Measurements from ENCODE around the gene DICER1.

Gene DICER1

GRCh38 chr14:95043314-95043713, 114.0 kb downstream of the DICER1 start:
- DNase-seq (ENCODE audit: low read depth in 2 of 2, low spot score in 1 of 2), result no peak

GRCh38 chr14:95041477-95042020, 115.8 kb downstream of the DICER1 start:
- DNase-seq (ENCODE audit: low read depth in 2 of 2, low spot score in 1 of 2), result no peak

DNA sequence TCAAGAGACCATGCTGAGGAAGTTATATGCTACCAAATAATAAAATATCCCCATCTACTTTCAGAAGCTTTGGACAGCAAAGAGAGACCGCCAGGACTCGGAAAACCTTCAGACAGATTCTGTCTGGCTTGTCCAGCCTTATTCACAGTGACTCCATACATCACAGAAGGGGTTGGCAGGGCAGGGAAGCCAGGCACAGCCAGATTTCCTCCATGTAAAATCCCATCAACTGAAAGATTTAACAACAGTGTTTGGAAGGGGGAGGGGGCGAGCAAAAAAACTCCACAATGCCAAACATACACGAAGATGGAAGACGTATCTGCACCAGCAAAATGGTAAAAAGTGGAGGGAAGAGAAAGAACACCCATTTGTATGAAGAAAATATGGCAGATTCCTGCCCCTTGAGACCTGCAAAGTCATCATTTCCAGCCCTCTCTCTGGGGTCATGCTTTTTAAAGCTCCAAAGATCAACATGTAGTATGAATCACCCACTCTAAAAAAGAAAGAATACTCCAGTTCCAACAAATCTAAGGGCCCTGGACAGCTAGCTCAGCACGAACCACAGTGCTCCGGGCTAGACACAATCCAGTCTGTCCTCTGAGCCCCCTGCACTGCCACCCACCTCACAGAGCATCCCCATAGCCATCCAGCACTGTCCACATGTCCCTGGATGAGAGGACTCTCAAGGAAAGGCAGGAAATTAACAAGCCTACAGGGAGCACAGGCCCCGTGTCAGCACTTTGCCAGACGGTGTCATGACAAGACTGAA, 116.4 kb downstream of the DICER1 start:
- no peak for DNase-seq (ENCODE audit: low read depth in 2 of 2, low spot score in 1 of 2)

GRCh38 chr14:95039993-95040348, 117.4 kb downstream of the DICER1 start:
- no peak for DNase-seq (ENCODE audit: low read depth in 2 of 2, low spot score in 1 of 2)

GRCh38 chr14:95039259-95039992, 117.9 kb downstream of the DICER1 start:
- DNase-seq (ENCODE audit: low read depth in 2 of 2, low spot score in 1 of 2), result no peak

DNA sequence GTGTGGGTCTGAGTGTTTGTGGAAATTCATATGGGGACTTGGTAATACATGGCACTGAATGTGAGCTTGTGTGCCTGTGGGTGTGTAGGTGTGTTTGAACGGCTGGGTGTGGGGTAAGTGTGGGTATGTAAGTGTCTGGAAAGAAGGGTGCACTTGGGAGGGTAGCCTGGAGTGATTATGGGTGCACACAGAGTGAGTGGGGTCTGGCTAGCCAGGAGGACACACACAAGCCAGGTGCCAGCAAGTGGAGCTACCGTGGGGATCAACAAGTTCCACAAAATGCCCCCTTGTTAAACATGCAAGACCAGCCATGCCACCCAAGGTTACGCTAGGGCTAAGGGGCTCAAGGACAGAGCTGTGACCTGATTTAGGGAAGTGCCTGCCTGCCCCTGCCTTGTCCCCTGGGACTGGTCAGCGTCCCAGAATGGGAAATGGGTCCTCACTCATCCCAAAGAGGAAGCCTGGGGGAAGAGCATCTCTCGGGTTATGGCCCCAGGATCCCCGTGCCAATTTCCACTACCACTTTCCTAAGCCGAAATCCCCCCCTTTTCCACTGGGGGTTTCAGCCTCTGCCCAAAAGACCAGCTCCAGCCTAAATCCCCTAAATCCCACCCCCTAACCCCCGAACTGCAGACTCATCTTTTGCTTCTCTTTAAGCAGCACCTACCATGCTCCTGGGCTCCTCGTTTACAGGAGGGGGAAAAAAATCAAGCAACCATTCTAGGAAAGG, 118.6 kb downstream of the DICER1 start:
- no peak for DNase-seq (ENCODE audit: low read depth in 2 of 2, low spot score in 1 of 2)

DNA sequence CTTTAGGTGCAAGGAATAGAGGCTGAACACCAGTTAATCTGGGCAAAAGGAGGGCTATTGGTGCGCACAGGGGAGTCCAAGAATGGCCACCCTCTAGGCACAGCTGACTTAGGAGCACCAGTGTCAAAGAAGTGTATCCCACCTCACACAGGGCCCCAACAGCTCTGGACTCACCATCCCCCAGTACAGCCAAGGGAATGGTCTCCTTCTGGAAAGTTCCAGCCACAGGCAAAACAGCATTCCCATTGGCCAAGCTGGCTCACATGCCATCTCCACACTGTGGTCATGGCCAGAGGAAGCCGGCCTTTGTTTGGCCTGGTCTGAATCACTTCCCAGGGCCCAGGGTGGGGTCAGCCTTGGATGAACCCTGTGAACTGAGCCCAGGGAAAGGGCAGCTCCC, 120.1 kb downstream of the DICER1 start:
- DNase-seq (ENCODE audit: low read depth in 2 of 2, low spot score in 1 of 2), result no peak
